GM23338 (cell line): ENCODE results near the gene GRAMD1B. TPM values are rescaled to one million over a fixed set of nuclear protein-coding genes. Genes with fewer than 3 reads are reported as not detected.

Source experiments
- ATAC-seq: fragments of 200-7000 bp; cut with Tn5 transposase; 3 replicates; pipeline ENCODE4 v1.9.1; 2020
- DNase-seq: peaks from one replicate; pipeline ENCODE4 v3.0.0-alpha.2; 2015; ENCODE audit warnings: low spot score
- H2AFZ ChIP-seq: fragments of 200-600 bp; sonication (generic); 2 replicates; pipeline ENCODE4 v1.8.0; 2016; ENCODE audit warnings: antibody characterized with exemption, mild to moderate bottlenecking, moderate library complexity
- H3F3A ChIP-seq: fragments of 200-600 bp; sonication (generic); replicated peaks from 2 replicates; pipeline ENCODE4 v1.8.0; 2017; ENCODE audit warnings: antibody characterized with exemption, mixed run types, low read depth
- H3K27ac ChIP-seq: fragments of 200-600 bp; sonication (generic); 2 replicates; pipeline ENCODE4 v1.6.1; 2016; ENCODE audit warnings: low read depth
- H3K27me3 ChIP-seq: fragments of 200-600 bp; sonication (generic); 2 replicates; pipeline ENCODE4 v1.8.0; 2016; ENCODE audit warnings: mild to moderate bottlenecking, mixed run types, moderate library complexity; ENCODE audit not compliant: insufficient read depth
- H3K36me3 ChIP-seq: fragments of 200-600 bp; sonication (generic); 2 replicates; pipeline ENCODE4 v1.8.0; 2016; ENCODE audit warnings: mild to moderate bottlenecking; ENCODE audit not compliant: insufficient read depth
- H3K4me1 ChIP-seq: fragments of 200-600 bp; sonication (generic); 2 replicates; pipeline ENCODE4 v1.8.0; 2016; ENCODE audit warnings: mild to moderate bottlenecking, moderate library complexity; ENCODE audit not compliant: insufficient read depth
- H3K4me2 ChIP-seq: fragments of 200-600 bp; sonication (generic); 2 replicates; pipeline ENCODE4 v1.7.1; 2017; ENCODE audit warnings: mixed run types
- H3K4me3 ChIP-seq: fragments of 200-600 bp; sonication (generic); 2 replicates; pipeline ENCODE4 v1.6.1; 2016; ENCODE audit warnings: mixed run types
- H3K79me2 ChIP-seq: fragments of 200-600 bp; sonication (generic); replicated peaks from 2 replicates; pipeline ENCODE4 v1.8.0; 2017; ENCODE audit warnings: mild to moderate bottlenecking; ENCODE audit not compliant: insufficient read depth
- H3K9me2 ChIP-seq: fragments of 200-600 bp; sonication (generic); 2 replicates; pipeline ENCODE4 v1.8.0; 2017; ENCODE audit not compliant: insufficient read depth
- H4K20me1 ChIP-seq: fragments of 200-600 bp; sonication (generic); replicated peaks from 2 replicates; pipeline ENCODE4 v1.8.0; 2017; ENCODE audit warnings: mild to moderate bottlenecking; ENCODE audit not compliant: insufficient read depth
- H3K27ac Mint-ChIP-seq: 2 replicates; pipeline ENCODE4 v1.8.0; 2020; ENCODE audit warnings: inconsistent platforms, mild to moderate bottlenecking, moderate library complexity, mixed read lengths
- H3K27me3 Mint-ChIP-seq: 3 replicates; pipeline ENCODE4 v1.8.0; 2022; ENCODE audit warnings: low read depth, mild to moderate bottlenecking, moderate library complexity, mixed read lengths, inconsistent platforms; ENCODE audit not compliant: insufficient read depth, poor library complexity
- H3K36me3 Mint-ChIP-seq: 3 replicates; pipeline ENCODE4 v1.8.0; 2021; ENCODE audit warnings: low read depth, mild to moderate bottlenecking, inconsistent platforms, moderate library complexity, mixed read lengths
- H3K4me1 Mint-ChIP-seq: 3 replicates; pipeline ENCODE4 v1.8.0; 2020; ENCODE audit warnings: mild to moderate bottlenecking, inconsistent platforms, mixed read lengths
- H3K4me3 Mint-ChIP-seq: 3 replicates; pipeline ENCODE4 v1.8.0; 2021; ENCODE audit warnings: moderate library complexity, mild to moderate bottlenecking, inconsistent platforms, mixed read lengths
- H3K9me3 Mint-ChIP-seq: 3 replicates; pipeline ENCODE4 v1.8.0; 2020; ENCODE audit warnings: moderate library complexity, mild to moderate bottlenecking, inconsistent platforms, mixed read lengths
- CREB1 ChIP-seq: fragments of 250-450 bp; sonication (Bioruptor Pico); IDR thresholded peaks from 2 replicates; pipeline ENCODE4 v1.5.0; 2020; ENCODE audit warnings: low read depth, mild to moderate bottlenecking, moderate library complexity
- CTCF ChIP-seq, 2 experiments: fragments of 200-600 bp in 1 of 2; sonication (generic) in 1 of 2; conservative IDR thresholded peaks; 2 replicates each; pipeline versions ENCODE4 v1.5.1 to v1.6.1; 2016 to 2017; ENCODE audit warnings: antibody characterized with exemption in 2 of 2, low read depth in 2 of 2, mild to moderate bottlenecking in 2 of 2, moderate library complexity in 1 of 2
- ETS1 ChIP-seq: IDR thresholded peaks from 2 replicates; pipeline ENCODE4 v1.6.1; 2016; ENCODE audit warnings: antibody characterized with exemption
- EZH2 ChIP-seq: fragments of 200-600 bp; sonication (generic); IDR thresholded peaks from one replicate; pipeline ENCODE4 v1.8.0; 2017; ENCODE audit warnings: antibody characterized with exemption, mild to moderate bottlenecking, low read depth; ENCODE audit not compliant: unreplicated experiment
- EZH2phosphoT487 ChIP-seq: fragments of 200-600 bp; sonication (generic); IDR thresholded peaks from one replicate; pipeline ENCODE4 v1.8.1; 2018; ENCODE audit warnings: antibody characterized with exemption; ENCODE audit not compliant: unreplicated experiment
- JUNB ChIP-seq: IDR thresholded peaks from one replicate; pipeline ENCODE4 v1.6.1; 2016; ENCODE audit warnings: antibody characterized with exemption; ENCODE audit not compliant: unreplicated experiment
- NANOG ChIP-seq: IDR thresholded peaks from 2 replicates; pipeline ENCODE4 v1.6.1; 2016; ENCODE audit warnings: antibody characterized with exemption, borderline replicate concordance
- POLR2AphosphoS5 ChIP-seq: IDR thresholded peaks from 2 replicates; pipeline ENCODE4 v1.6.1; 2016; ENCODE audit warnings: antibody characterized with exemption, low read depth
- REST ChIP-seq: IDR thresholded peaks from one replicate; pipeline ENCODE4 v1.6.1; 2018; ENCODE audit warnings: antibody characterized with exemption; ENCODE audit not compliant: unreplicated experiment
- STAT1 ChIP-seq: IDR thresholded peaks from one replicate; pipeline ENCODE4 v1.6.1; 2016; ENCODE audit warnings: antibody characterized with exemption; ENCODE audit not compliant: unreplicated experiment
- ZNF114 ChIP-seq: fragments of 250-450 bp; sonication (Bioruptor Pico); IDR thresholded peaks from 2 replicates; pipeline ENCODE4 v1.5.0; 2020; ENCODE audit warnings: mild to moderate bottlenecking, moderate library complexity
- ZNF331 ChIP-seq: fragments of 250-450 bp; sonication (Bioruptor Pico); IDR thresholded peaks from 2 replicates; pipeline ENCODE4 v1.5.0; 2020; ENCODE audit warnings: low read depth, mild to moderate bottlenecking, moderate library complexity
- ZNF462 ChIP-seq: fragments of 250-450 bp; sonication (Bioruptor Pico); IDR thresholded peaks from 2 replicates; pipeline ENCODE4 v1.5.0; 2020; ENCODE audit warnings: mild to moderate bottlenecking, moderate library complexity
- polyA plus RNA-seq: library from polyadenylated mRNA; unstranded; fragments of >200 nt; fragmentation: Nextera tagmentation; extraction: Ambion mirVana; gene quantifications from 2 replicates; pipeline ENCODE4 v1.2.1, GENCODE V29; 2016
- total RNA-seq: library from RNA; depleted of rRNA; stranded (reverse); fragments of >200 nt; shearing (Covaris generic); gene quantifications from 2 replicates; pipeline ENCODE4 v1.2.3, GENCODE V29; 2014

The GRAMD1B gene
- total and polyA plus RNA-seq, 2 experiments from 2014 or later, result 3.7 to 24.3 TPM

- Mint-ChIP-seq H3K9me3 (no peaks in the 10 kb centered on the region; the same call in 2 of the 3 replicates), H3K4me1 (peaks cover 11% of the 10 kb centered on the region), H3K27ac (peak overlapping the region; percentile 81), H3K27me3 (peaks cover 5% of the 10 kb centered on the region), H3K36me3 (no peaks in the 10 kb centered on the region; the same call in 2 of the 3 replicates), H3K4me3 (no peak overlapping the region)
- Histone ChIP-seq H3K27me3 (no peaks in the 10 kb centered on the region), H3K4me1 (peaks cover 15% of the 10 kb centered on the region), H2AFZ (no peak overlapping the region), H3K9me2 (no peaks in the 10 kb centered on the region), H3F3A (no peaks in the 10 kb centered on the region), H3K79me2 (no peaks in the 10 kb centered on the region; the same call in 1 of the 2 replicates), H3K36me3 (no peaks in the 10 kb centered on the region), H3K4me3 (no peak overlapping the region), H3K4me2 (peak overlapping the region; percentile 6; the same call in 1 of the 2 replicates), H4K20me1 (0 out of 2 replicates have a peak, but pooled peaks cover 6% of the 10 kb centered on the region), H3K27ac (peak overlapping the region; percentile 26)
- DNase-seq, result no peak
- ATAC-seq, result no peak
- TF ChIP-seq JUNB (no peak), EZH2 (no peak), ZNF114 (CRISPR knock-in tag) (no peak), REST (no peak), POLR2AphosphoS5 (no peak), ETS1 (no peak), STAT1 (no peak), EZH2phosphoT487 (no peak), CREB1 (CRISPR knock-in tag) (no peak), ZNF331 (CRISPR knock-in tag) (no peak), ZNF462 (CRISPR knock-in tag) (no peak), CTCF (conservative IDR thresholded peaks at IDR 0.05; ENCODE audit: low read depth in 2 of 2) (no peak), NANOG (no peak)
Observed at GRCh38 chr11:123454060-123454651, 24.1 kb downstream of the GRAMD1B start.
